NCI-H2196 (cell line): Measurements from ENCODE around the gene TBCD.

Experiments used
- DNase-seq: peaks from one replicate; lab custom pipeline; 2025; ENCODE audit not compliant: unreplicated experiment; lab: John Stamatoyannopoulos, UW

TBCD gene

DNA sequence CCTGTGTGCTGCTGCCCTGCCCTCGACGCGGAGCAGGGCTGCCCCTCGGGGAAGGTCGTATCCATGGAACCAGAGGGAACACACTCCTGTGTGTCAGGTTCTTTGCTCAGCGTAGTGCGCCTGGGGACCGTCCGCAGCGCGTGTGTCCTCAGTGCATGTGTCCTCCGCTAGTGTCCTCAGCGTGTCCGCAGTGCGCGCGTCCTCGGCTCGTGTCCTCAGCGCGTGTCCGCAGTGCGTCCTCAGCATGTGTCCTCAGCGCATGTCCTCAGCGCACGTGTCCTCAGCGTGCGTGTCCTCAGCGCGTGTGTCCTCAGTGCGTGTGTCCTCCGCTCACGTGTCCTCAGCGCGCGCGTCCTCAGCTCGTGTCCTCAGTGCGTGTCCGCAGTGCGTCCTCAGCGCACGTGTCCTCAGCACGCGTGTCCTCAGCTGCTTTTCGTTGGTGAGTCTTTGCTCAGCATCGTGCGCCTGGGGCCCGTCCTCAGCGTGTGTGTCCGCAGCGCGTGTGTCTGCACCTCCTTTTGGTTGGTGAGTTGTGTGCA lies 147.2 kb downstream of the TBCD start:
- no peak for DNase-seq

DNA sequence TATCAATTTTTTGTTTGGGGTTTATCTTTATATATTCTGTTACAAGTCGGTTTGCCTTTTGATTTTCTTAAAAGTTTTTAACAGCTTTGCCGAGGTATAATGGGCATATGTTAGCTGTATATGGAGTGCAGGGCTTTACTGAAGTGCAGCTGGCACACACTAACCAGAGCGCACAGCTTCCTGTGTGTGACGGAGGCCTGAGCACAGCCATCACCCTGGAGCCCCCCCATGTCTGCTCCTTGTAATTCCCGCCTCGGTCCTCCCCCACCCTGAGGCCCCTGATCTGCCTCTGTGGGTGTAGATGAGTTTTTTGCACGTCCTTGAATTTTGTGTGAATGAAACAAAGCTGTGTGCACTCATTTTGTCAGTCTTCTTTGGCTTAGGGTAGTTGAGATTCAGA lies 148.1 kb downstream of the TBCD start:
- no peak for DNase-seq

DNA sequence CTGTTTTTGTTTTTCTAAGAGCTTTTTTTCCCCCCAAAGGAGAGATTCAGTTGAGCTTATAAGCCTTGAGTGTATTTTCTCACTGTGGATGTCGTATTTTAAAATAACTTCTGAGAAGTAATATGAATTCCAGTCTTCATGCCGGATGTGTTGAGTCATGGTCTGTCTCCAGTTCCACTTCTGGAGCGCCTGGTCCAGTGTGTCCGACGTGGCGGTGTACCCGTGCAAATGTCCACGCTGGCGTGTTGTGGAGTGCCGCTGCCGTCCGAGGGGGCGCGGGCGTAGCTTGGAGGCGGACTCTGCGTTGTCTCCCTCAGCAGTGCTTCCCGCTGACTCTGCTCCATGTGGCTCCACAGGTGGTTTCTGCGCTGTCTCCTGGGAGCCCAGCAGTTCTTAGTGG lies 148.9 kb downstream of the TBCD start:
- no peak for DNase-seq

DNA sequence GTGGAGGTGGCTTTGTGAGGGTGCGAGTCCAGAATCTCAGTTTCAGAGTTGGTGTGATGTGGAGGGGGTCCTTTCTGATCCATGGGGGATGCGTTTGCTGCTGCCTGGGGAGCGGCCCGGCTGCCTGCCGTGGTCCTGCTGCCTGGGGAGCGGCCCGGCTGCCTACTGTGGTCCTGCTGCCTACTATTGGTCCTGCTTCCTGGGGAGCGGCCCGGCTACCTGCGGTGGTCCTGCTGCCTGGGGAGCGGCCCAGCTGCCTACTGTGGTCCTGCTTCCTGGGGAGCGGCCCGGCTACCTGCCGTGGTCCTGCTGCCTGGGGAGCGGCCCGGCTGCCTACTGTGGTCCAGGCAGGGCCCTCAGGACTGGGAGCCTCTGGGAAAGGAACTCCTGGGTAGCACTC lies 149.5 kb downstream of the TBCD start:
- DNase-seq: no peak

DNA sequence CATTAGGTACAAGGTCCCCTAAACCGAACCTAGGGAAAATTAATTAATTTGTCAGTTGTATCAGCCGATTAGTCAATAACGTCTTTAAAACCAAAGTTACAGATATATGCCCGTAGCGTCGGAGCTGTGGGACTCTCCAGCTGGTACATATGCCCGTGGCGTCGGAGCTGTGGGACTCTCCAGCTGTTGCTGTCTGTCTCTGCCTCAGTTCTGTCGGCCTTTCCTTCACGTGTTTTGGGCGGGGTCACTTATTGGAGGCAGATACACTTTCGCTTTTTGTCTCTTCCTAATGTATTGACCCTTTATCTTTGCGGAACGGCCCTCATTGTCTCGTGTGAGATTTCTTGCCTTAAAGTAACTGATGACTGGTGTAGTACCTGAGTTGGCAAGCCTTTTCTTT lies 150.0 kb downstream of the TBCD start:
- no peak for DNase-seq

DNA sequence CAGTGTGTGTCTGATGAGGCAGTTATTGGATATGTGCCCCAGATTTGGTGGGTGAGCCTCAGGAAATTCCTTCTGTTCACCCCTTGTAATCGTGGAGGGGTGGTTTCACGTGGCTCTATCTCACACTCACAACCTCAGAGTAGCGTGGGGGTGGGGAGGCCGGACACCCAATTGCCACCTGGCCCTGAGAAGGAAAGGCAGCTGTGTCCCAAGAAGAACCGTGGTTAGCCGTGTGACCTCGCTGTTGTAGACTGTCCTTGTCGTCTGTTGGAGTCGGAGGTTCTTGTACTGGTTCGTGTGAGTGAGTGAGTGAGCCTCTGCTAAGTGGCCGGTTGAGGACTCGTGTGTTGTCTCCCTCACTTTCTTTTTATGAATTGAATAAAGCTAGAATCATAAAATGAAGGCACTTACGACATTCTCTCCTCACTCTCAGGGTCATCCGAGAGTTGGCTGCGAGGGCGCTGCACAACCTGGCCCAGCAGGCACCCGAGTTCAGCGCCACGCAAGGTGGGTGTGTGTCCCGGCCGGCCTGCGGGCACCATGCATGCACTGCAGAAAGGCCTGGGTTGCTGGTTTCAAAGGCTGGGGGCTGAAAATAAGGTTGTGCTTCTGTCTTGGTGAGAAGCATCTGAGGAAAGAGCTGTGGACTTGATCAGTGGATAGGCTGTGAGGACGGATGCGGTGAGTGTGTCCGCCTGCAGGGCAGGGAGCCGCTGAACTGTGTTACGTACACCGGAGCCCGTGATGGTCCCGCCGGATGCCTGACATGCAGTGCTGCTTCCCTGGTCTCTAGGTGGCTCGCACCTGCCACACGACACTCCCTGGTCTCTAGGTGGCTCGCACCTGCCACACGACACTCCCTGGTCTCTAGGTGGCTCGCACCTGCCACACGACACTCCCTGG lies 151.4 kb downstream of the TBCD start:
- DNase-seq: no peak

DNA sequence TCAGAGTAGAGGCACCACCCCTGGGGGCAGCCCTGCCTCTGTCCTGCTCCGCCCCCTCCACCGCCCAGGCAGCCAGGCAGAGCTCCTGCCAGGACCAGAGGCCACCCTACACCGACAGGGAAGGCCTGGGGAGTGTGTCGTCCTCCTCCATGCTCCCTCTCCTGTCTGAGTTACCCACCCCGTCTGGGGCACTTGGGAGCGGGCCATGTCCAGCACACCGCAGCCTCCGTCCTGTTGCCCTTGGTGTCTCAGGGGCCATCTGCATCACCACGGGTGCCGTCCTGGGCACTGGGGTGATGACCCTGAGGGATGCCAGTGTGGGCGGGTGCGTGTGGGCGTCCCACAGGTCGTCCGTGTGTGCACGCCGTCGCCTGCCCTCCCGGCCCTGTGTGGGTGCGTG lies 153.3 kb downstream of the TBCD start:
- no peak for DNase-seq

DNA sequence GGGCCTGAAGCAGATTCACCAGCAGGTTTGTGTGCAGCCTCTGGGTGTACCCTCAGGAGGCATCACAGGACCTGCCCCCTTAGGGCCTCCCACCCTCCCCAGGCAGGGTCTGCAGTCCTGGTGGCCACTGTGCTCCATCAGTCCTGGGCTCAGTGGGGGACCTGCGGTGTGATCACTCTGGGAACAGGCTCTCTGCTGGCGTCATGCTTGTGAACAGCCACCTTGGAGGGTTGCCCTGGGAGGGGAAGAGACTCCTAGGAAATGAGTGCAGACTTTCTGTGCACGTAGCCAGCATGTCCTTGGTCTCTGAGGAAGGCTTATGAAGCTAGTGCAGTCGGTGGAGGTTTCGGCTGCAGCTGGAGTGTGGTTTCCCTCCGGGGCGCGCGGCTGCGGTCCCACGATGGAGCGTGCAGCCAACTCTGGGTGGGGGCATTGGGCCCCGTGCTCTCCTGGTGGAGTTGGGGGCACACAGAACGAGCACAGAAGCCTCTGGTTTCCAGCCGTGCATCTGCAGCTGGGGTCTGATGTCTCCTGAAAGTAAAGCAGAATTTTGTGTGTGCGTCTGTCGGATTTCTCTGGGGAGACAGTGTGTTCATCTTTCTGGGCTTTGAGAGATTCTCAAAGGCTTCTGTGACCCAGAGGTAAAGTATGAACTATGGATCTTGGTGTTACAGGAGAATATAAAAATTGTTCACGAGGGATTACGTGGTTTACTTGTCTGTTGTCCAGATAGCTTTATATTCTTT lies 156.1 kb downstream of the TBCD start:
- no peak for DNase-seq

DNA sequence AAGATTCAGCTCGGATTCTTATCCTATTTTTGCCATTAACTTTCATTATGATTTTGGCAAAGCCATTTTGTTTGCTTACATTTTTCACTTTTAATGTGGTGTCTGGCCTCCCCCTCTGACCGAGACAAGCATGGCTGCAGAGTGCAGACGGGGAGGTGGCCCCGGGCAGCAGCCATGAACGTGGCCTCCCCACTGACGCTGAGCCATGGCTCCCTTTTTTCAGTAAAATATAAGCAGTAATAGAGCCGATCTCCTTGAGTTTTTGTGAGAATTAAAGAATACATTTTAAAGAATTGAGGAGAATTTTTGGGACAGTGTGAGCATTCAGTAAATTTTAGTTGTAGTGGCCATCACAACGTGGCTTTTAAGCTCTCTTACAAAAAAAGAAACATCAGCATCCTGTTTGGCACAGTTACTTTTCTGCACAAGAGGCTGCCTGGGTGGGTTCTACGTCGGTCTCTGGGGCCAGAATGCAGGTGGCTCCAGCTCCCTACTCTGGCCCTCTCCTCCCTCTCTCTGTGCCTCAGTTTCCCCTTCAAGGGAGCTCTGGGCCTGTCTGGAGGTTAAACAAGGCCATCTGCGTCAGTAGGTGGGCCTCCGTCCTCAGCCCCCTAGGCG lies 156.8 kb downstream of the TBCD start:
- no peak for DNase-seq

DNA sequence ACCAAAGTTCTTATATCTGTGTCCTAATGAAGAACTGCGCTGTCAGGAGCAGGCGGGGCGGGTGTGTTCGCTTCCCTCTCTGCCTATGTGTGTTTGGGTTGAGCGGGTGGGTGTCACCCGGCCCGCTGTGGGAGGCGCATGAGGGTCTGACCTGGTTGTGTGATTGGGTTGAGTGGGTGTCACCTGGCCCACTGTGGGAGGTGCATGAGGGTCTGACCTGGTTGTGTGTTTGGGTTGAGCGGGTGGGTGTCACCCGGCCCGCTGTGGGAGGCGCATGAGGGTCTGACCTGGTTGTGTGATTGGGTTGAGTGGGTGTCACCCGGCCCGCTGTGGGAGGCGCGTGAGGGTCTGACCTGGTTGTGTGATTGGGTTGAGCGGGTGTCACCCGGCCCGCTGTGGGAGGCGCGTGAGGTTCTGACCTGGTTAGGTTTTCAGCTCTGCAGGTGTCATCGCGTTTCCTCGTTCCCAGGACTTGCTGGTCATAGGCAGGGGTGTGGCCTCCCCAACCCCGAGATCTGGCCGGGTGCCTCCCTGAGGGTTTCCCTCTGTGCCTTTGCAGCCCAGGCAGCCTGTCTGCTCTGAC lies 157.5 kb downstream of the TBCD start:
- no peak for DNase-seq

DNA sequence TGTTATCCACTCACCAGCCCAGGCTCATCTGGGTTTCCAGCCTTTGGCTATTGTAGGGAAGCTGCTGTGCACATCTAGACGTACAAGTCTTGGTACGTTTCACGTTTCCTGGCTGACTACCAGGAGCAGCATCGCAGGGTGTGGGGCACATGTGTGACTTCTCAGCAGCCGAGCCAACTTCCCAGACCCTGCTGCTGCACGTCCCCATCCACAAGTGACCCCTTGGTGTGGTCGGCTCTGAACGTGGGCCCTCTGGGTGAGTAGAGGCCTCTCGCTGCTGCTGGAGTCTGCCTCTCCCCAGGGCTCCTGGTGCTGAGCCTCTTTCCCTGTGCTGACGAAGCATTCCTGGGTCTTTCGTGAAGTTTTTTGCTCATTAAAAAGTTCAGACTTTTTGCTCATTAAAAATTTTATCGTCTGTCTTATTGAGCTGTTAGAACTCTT lies 158.2 kb downstream of the TBCD start:
- DNase-seq: no peak

DNA sequence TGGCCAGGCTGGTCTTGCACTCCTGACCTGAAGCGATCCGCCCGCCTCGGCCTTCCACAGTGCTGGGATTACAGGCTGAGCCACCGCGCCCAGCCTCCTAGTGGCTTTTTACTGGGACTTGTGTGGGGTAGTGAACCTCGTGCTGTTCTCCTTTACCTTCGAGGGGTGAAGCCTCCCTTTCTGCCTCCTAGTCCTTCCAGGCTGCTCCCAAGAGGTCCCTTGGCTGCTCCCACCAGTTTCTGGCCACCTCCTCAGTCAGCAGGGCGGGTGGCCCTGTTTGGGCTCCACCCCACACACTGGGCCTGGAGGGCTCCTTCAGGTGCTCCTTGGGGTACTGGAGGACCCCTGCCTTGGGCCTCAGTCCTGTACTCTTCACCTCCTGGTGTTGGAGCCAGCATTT lies 158.9 kb downstream of the TBCD start:
- DNase-seq: no peak

DNA sequence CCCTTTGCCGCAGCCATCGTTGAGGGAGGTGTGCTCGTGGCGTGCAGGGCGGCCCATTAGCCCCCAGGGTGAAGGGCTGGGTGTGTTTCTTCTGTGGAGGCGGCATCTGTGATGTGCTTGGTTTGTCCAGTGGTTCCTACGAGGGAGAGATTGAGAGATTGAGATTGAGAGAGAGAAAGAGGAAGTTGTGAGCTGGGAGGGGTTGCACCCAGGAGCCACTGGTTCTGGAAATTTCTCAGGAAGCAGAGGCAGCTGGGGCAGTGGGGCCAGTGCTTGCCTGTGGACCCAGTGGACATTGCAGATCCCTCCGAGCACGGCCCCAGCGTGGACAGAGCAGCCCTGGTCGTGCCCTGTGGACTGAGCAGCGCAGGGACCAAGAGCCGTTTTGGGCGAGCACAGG lies 160.0 kb downstream of the TBCD start:
- DNase-seq: no peak

DNA sequence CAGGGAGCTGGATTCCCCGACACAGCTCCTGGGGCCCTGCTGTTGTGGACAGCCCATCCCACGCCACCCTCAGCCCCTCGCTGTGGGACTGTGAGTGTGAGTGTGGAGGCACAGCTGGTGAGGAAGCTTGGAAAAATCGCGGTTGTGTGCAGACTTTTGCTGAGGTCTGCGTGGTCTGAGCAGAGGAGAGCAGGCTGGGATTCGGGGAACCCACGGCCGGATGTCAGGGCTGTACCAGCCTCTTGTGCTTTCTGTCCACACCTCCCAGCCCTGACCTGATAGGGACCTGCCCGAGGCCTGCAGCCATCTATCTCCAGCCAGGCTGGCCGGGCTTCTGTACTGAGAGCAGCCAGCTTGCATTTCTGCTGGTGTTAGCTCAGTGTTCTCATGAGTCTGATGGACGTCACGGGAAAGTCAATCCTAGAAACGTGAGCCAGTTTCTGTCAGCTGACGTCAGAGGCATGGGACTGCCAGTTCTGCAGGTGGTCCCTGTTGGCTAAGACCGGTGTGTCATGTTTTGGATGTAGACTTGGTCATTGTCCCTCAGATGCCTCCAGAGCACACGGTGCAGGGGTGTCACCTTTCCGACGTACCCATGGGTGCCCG lies 160.7 kb downstream of the TBCD start:
- no peak for DNase-seq

DNA sequence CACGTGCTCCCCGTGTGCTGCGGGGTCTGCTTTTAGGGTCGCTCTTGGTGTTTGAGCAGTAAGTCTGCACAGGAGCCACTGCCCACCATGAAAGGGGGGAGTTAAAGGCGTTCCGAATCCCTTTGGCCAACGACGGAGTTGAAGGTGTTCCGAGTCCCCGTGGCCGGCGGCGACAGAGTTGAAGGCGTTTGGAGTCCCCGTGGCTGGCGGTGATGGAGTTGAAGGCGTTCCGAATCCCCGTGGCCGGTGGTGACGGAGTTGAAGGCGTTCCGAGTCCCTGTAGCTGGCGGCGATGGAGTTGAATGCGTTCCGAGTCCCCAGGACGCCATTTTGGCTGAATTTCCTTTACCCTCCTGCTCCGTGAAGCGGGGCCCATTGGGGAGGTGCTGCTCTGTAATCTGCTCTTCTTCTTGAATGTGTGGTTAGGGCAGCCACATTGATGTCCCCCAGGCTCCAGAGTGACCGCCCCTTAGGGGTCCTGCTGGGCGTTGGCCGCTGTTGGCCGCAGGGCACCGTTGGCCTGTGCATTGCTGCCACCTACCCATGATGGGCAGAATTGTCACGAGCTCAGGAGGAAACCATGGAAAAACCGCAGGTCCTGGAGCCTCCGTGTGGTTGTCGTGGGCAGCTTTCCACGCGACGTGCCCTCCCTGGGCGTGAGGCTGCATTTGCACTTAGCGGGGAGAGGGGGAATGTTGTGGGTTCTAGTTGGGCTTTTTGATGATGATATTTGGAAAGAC lies 161.6 kb downstream of the TBCD start:
- peak; percentile 28 for DNase-seq

DNA sequence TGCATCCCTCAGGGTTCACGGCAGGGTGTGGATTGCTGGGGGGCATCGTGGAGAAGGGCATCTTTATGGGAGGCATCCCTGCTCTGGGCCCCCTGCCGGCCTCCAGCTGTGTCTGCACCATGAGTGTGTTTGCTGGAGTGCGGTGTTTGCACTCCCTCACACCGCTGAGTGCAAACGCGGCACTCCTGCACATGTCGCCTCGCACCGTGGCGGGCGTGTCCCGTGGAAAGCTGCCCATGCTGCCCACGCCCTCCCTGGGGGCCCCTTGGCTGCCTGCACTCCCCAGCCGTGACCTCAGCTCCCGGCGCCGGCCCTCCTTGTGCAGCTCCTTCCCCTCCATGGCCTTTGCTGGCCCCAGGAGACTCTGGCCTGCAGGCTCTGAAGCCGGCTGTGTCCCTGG lies 162.5 kb downstream of the TBCD start:
- no peak for DNase-seq

DNA sequence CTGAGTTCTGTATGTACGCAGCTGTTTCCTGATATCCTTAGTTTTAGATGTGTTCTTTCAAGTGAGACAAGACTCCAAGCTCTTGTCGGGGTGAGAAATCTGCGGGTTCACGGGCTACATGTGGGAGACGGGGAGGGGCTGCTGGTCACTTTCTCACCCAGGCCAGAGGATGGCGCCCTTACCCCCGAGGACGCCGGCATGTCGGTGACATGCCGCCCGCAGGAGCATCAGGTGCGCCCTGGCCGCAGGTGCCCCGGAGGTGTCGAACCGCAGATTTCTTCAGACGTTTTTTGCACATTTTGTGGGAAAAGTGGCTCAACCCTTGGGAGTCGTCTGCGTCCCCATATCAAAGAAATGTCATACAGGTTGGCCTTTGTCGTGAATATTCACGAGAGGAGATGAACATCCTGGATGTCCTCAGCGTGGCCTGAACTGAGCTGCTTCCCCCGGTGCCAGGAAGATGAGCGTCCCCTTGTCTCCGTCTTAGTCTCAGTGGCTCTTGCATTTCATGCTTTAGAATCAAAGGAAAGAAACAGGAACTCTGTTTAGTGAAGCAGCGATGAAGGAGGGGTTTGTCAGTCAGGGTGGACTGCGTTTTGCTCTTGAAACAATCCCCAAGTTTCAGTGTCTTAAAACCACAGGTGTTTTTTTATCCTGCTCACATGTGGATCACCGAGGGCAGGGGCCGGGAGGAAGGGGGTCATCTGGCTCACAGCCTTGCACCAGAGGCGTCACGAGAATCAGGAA lies 163.3 kb downstream of the TBCD start:
- no peak for DNase-seq

DNA sequence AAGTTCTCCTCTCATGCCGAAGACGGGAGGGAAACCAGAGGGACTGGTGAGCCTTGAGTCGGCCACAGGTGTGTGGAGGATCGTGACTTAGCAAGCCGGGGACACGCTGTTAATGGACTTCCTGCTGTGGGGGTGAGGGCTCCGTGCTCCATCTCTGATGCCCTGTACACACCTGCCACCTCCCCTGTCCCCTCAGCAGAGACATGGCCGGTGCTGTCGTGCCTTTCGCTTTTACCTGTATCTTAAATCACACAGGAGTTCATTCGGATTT lies 163.8 kb downstream of the TBCD start:
- DNase-seq: no peak

DNA sequence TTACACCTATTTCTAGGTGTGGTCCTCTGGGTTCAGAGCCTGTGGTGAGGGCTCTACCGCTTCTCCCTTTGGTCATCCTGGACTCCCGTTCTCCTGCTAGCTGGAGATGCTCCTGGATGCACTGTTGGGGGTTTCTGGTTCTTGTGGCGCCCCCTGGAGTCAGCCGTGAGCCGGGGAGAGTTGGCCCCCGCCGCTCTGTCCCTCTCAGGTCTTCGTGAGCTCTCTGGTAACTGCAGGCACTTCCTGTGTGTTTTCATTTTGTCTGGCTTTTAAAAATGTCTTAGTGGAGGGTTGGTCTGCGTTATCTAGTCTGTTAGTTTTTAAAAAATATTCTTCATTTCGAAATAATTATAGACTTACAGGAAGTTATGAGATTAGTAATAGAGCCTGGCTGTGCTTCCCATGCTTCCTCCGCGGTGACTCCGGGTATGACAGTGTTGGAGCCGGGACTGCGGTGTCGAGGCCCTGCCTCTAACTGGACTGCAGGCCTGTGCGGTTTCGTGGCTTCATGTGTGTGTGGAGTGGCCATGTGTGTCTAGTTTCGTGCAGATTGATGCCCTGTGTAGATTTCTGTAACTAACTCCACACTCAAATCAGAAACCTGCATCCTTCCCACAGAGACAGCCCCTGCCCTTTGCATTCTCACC lies 166.0 kb downstream of the TBCD start:
- DNase-seq: peak; percentile 19
